GM19035 (cell line): Measurements from ENCODE around the gene IL1R2.
"Not testable (repeated sequence)": the region's sequence is repeated elsewhere in the genome, so short reads cannot be mapped to it uniquely, and the experiment has no call there.

Experiments
- ATAC-seq: cut with Tn5 transposase; IDR thresholded peaks from one replicate; pipeline ENCODE4 v1.9.1; 2021; ENCODE audit not compliant: unreplicated experiment

IL1R2 gene

GRCh38 chr2:101998896-101999789 is 7.4 kb downstream of the IL1R2 start:
- peak; percentile 45 for ATAC-seq

GRCh38 chr2:102000012-102000411 is 8.3 kb downstream of the IL1R2 start:
- ATAC-seq = no peak

- no peak for ATAC-seq
Measured at GRCh38 chr2:102000813-102001766, 9.3 kb downstream of the IL1R2 start.

GRCh38 chr2:102001767-102002142 is 10.0 kb downstream of the IL1R2 start:
- no peak for ATAC-seq

- ATAC-seq = no peak
Measured at GRCh38 chr2:102002228-102002627, 10.5 kb downstream of the IL1R2 start.

GRCh38 chr2:102002909-102003308 is 11.1 kb downstream of the IL1R2 start:
- not testable (repeated sequence) for ATAC-seq

GRCh38 chr2:102003696-102004095 is 11.9 kb downstream of the IL1R2 start:
- no peak for ATAC-seq

- no peak for ATAC-seq
Measured at GRCh38 chr2:102004581-102004980, 12.8 kb downstream of the IL1R2 start.

- no peak for ATAC-seq
Measured at GRCh38 chr2:102005449-102005848, 13.7 kb downstream of the IL1R2 start.

GRCh38 chr2:102005989-102006885 is 14.5 kb downstream of the IL1R2 start:
- no peak for ATAC-seq

GRCh38 chr2:102006886-102007278 is 15.1 kb downstream of the IL1R2 start:
- ATAC-seq = no peak

- no peak for ATAC-seq
Measured at GRCh38 chr2:102008490-102008889, 16.7 kb downstream of the IL1R2 start.

- ATAC-seq = no peak
Measured at GRCh38 chr2:102009557-102009956, 17.8 kb downstream of the IL1R2 start.

- no peak for ATAC-seq
Measured at GRCh38 chr2:102010902-102011301, 19.1 kb downstream of the IL1R2 start.

GRCh38 chr2:102012061-102012614 is 20.4 kb downstream of the IL1R2 start:
- no peak for ATAC-seq

- ATAC-seq = no peak
Measured at GRCh38 chr2:102013206-102014040, 21.7 kb downstream of the IL1R2 start.

- ATAC-seq = no peak
Measured at GRCh38 chr2:102014041-102014345, 22.2 kb downstream of the IL1R2 start.

GRCh38 chr2:102015399-102015798 is 23.6 kb downstream of the IL1R2 start:
- ATAC-seq = no peak

GRCh38 chr2:102016399-102016955 is 24.7 kb downstream of the IL1R2 start:
- no peak for ATAC-seq
